IgD-negative memory B cell (primary cell): Measurements from ENCODE around the gene TAMALIN. TPM values are rescaled to one million over a fixed set of nuclear protein-coding genes. Genes with fewer than 3 reads are reported as not detected.

Experiments used
- H3K27ac Mint-ChIP-seq, 3 donors: one replicate each; pipeline ENCODE4 v1.8.0; 2020 to 2022; ENCODE audit warnings: mild to moderate bottlenecking in 3 of 3, mixed read lengths in 3 of 3, moderate library complexity in 1 of 3
- H3K27me3 Mint-ChIP-seq: one replicate; pipeline ENCODE4 v1.8.0; 2021; ENCODE audit warnings: mixed read lengths
- H3K36me3 Mint-ChIP-seq: one replicate; pipeline ENCODE4 v1.8.0; 2020; ENCODE audit warnings: mild to moderate bottlenecking, mixed read lengths
- H3K4me1 Mint-ChIP-seq, 3 donors: one replicate each; pipeline ENCODE4 v1.8.0; 2020 to 2022; ENCODE audit warnings: mixed read lengths in 3 of 3, mild to moderate bottlenecking in 1 of 3
- H3K4me3 Mint-ChIP-seq, 4 donors: one replicate each; pipeline ENCODE4 v1.8.0; 2020 to 2022; ENCODE audit warnings: mild to moderate bottlenecking in 4 of 4, mixed read lengths in 4 of 4, moderate library complexity in 3 of 4
- H3K9me3 Mint-ChIP-seq, 3 donors: one replicate each; pipeline ENCODE4 v1.8.0; 2020 to 2021; ENCODE audit warnings: mixed read lengths in 3 of 3, mild to moderate bottlenecking in 1 of 3
- polyA plus RNA-seq: library from polyadenylated mRNA; unstranded; fragments of 300-500 nt; fragmentation: Illumina TruSeq; gene quantifications from one replicate; pipeline ENCODE4 v1.2.3, GENCODE V29; 2021

Gene TAMALIN
- polyA plus RNA-seq, 1 donor from 2014 or later: 6.4 TPM

GRCh38 chr12:52032446-52032803 lies 25.7 kb downstream of the TAMALIN start:
- Mint-ChIP-seq H3K9me3 (no peaks in the 10 kb centered on the region), H3K4me3 (peak overlapping the region; percentile 80 to 94 (median 86)), H3K27ac (peak overlapping the region; percentile 92 to 99 (median 92)), H3K4me1 (peaks cover 15 to 21% (median 17%) of the 10 kb centered on the region in 3 donors), H3K27me3 (no peaks in the 10 kb centered on the region), H3K36me3 (no peaks in the 10 kb centered on the region)

GRCh38 chr12:52032804-52033445 lies 26.2 kb downstream of the TAMALIN start:
- Mint-ChIP-seq H3K36me3 (no peaks in the 10 kb centered on the region), H3K4me3 (peak overlapping the region; percentile 80 to 94 (median 86)), H3K27me3 (no peaks in the 10 kb centered on the region), H3K4me1 (peaks cover 15 to 20% (median 18%) of the 10 kb centered on the region in 3 donors), H3K9me3 (no peaks in the 10 kb centered on the region), H3K27ac (peak overlapping the region; percentile 92 to 99 (median 92))

GRCh38 chr12:52033446-52034140 lies 26.8 kb downstream of the TAMALIN start:
- Mint-ChIP-seq H3K4me1 (peaks cover 19 to 22% (median 20%) of the 10 kb centered on the region in 3 donors), H3K36me3 (no peaks in the 10 kb centered on the region), H3K27me3 (no peaks in the 10 kb centered on the region), H3K27ac (peak overlapping the region; percentile 91 to 99 (median 92)), H3K9me3 (no peaks in the 10 kb centered on the region), H3K4me3 (peak overlapping the region; percentile 80 to 94 (median 86))

GRCh38 chr12:52035190-52035589 lies 28.4 kb downstream of the TAMALIN start:
- H3K9me3 Mint-ChIP-seq: no peaks in the 10 kb centered on the region
- no peaks in the 10 kb centered on the region for H3K27me3 Mint-ChIP-seq
- H3K27ac Mint-ChIP-seq: peak overlapping the region in 2 of 3 donors; percentile 92 to 99
- H3K36me3 Mint-ChIP-seq: no peaks in the 10 kb centered on the region
- peak overlapping the region in 2 of 4 donors; percentile 63 to 80 for H3K4me3 Mint-ChIP-seq
- peaks cover 18 to 24% (median 19%) of the 10 kb centered on the region in 3 donors for H3K4me1 Mint-ChIP-seq

- Mint-ChIP-seq H3K27ac (peak overlapping the region; percentile 10 to 92 (median 59)), H3K9me3 (no peaks in the 10 kb centered on the region), H3K4me1 (peaks cover 18 to 24% (median 19%) of the 10 kb centered on the region in 3 donors), H3K36me3 (no peaks in the 10 kb centered on the region), H3K27me3 (no peaks in the 10 kb centered on the region), H3K4me3 (peak overlapping the region in 2 of 4 donors; percentile 31 to 80)
Measured at GRCh38 chr12:52035926-52036325, 29.2 kb downstream of the TAMALIN start.

- Mint-ChIP-seq H3K4me1 (peaks cover 19 to 26% (median 22%) of the 10 kb centered on the region in 3 donors), H3K27me3 (no peaks in the 10 kb centered on the region), H3K4me3 (peak overlapping the region; percentile 65 to 87 (median 80)), H3K9me3 (no peaks in the 10 kb centered on the region), H3K27ac (peak overlapping the region; percentile 59 to 92 (median 63)), H3K36me3 (no peaks in the 10 kb centered on the region)
Measured at GRCh38 chr12:52036587-52037171, 29.9 kb downstream of the TAMALIN start.

GRCh38 chr12:52037248-52037861 lies 30.6 kb downstream of the TAMALIN start:
- H3K27ac Mint-ChIP-seq: peak overlapping the region in 1 of 3 donors; percentile 83
- no peaks in the 10 kb centered on the region for H3K27me3 Mint-ChIP-seq
- H3K36me3 Mint-ChIP-seq: no peaks in the 10 kb centered on the region
- no peaks in the 10 kb centered on the region for H3K9me3 Mint-ChIP-seq
- peak overlapping the region; percentile 44 to 84 (median 78) for H3K4me3 Mint-ChIP-seq
- H3K4me1 Mint-ChIP-seq: peaks cover 25 to 29% (median 28%) of the 10 kb centered on the region in 3 donors

- Mint-ChIP-seq H3K36me3 (no peaks in the 10 kb centered on the region), H3K9me3 (no peaks in the 10 kb centered on the region), H3K27ac (peak overlapping the region; percentile 53 to 83 (median 60)), H3K4me3 (peak overlapping the region; percentile 66 to 84 (median 72)), H3K27me3 (no peaks in the 10 kb centered on the region), H3K4me1 (peaks cover 20 to 25% (median 23%) of the 10 kb centered on the region in 3 donors)
Measured at GRCh38 chr12:52038447-52038846, 31.7 kb downstream of the TAMALIN start.

- H3K4me1 Mint-ChIP-seq: peaks cover 13 to 24% (median 19%) of the 10 kb centered on the region in 3 donors
- H3K4me3 Mint-ChIP-seq: peak overlapping the region in 1 of 4 donors; percentile 41
- H3K27me3 Mint-ChIP-seq: no peaks in the 10 kb centered on the region
- H3K36me3 Mint-ChIP-seq: peaks cover 2% of the 10 kb centered on the region
- H3K9me3 Mint-ChIP-seq: no peaks in the 10 kb centered on the region
- H3K27ac Mint-ChIP-seq: peak overlapping the region in 1 of 3 donors; percentile 83
Measured at GRCh38 chr12:52041035-52041434, 34.3 kb downstream of the TAMALIN start.

GRCh38 chr12:52041695-52042123 lies 35.0 kb downstream of the TAMALIN start:
- peak overlapping the region in 3 of 4 donors; percentile 62 to 69 (median 68) for H3K4me3 Mint-ChIP-seq
- H3K9me3 Mint-ChIP-seq: no peaks in the 10 kb centered on the region

GRCh38 chr12:52042706-52043385 lies 36.1 kb downstream of the TAMALIN start:
- no peak overlapping the region for H3K4me3 Mint-ChIP-seq
- peak overlapping the region in 1 of 3 donors; percentile 83 for H3K27ac Mint-ChIP-seq
- H3K4me1 Mint-ChIP-seq: peaks cover 11 to 24% (median 15%) of the 10 kb centered on the region in 3 donors

More at GRCh38 chr12:52041695-52042123, 35.0 kb downstream of the TAMALIN start:
- Mint-ChIP-seq H3K4me1 (peaks cover 11 to 24% (median 17%) of the 10 kb centered on the region in 3 donors), H3K27me3 (no peaks in the 10 kb centered on the region), H3K27ac (peak overlapping the region in 2 of 3 donors; percentile 27 to 83), H3K36me3 (peaks cover 2% of the 10 kb centered on the region)

GRCh38 chr12:52043386-52044212 lies 36.9 kb downstream of the TAMALIN start:
- peaks cover 2% of the 10 kb centered on the region for H3K36me3 Mint-ChIP-seq
- peaks cover 11 to 19% (median 12%) of the 10 kb centered on the region in 3 donors for H3K4me1 Mint-ChIP-seq
- H3K27ac Mint-ChIP-seq: peak overlapping the region in 1 of 3 donors; percentile 56
- H3K9me3 Mint-ChIP-seq: no peaks in the 10 kb centered on the region
- no peak overlapping the region for H3K4me3 Mint-ChIP-seq
- H3K27me3 Mint-ChIP-seq: no peaks in the 10 kb centered on the region

More at GRCh38 chr12:52042706-52043385, 36.1 kb downstream of the TAMALIN start:
- Mint-ChIP-seq H3K9me3 (no peaks in the 10 kb centered on the region), H3K36me3 (peaks cover 2% of the 10 kb centered on the region), H3K27me3 (no peaks in the 10 kb centered on the region)

GRCh38 chr12:52044292-52044983 lies 37.7 kb downstream of the TAMALIN start:
- H3K27me3 Mint-ChIP-seq: no peaks in the 10 kb centered on the region
- H3K36me3 Mint-ChIP-seq: peaks cover 2% of the 10 kb centered on the region

More at GRCh38 chr12:52044292-52044983, 37.7 kb downstream of the TAMALIN start:
- Mint-ChIP-seq H3K4me3 (no peak overlapping the region), H3K9me3 (no peaks in the 10 kb centered on the region), H3K27ac (peak overlapping the region in 1 of 3 donors; percentile 43), H3K4me1 (peaks cover 12 to 23% (median 14%) of the 10 kb centered on the region in 3 donors)
